Skin epidermis (tissue), 12 donors: ENCODE results near the gene AP4M1.

Experiments
- H3K27ac ChIP-seq, 21 experiments: fragments of 200-600 bp; sonication (generic) in 11 of 21; one replicate each; pipeline ENCODE4 v1.5.0; 2020; ENCODE audit warnings: mild to moderate bottlenecking in 3 of 21, inconsistent platforms in 2 of 21, moderate library complexity in 2 of 21
- H3K4me3 ChIP-seq, 7 experiments: fragments of 200-600 bp; sonication (generic) in 2 of 7; one replicate each; pipeline ENCODE4 v1.5.0; 2020; ENCODE audit warnings: inconsistent platforms in 2 of 7, mild to moderate bottlenecking in 2 of 7, moderate library complexity in 1 of 7

AP4M1 gene

GRCh38 chr7:100102950-100103840 is 1.8 kb downstream of the AP4M1 start:
- peak overlapping the region in 4 of 21 experiments; percentile 93 to 96 (median 94) for H3K27ac ChIP-seq
- no peak overlapping the region for H3K4me3 ChIP-seq

GRCh38 chr7:100105534-100105933 is 4.1 kb downstream of the AP4M1 start:
- H3K4me3 ChIP-seq = no peak overlapping the region

GRCh38 chr7:100106633-100107032 is 5.2 kb downstream of the AP4M1 start:
- Histone ChIP-seq H3K27ac (no peak overlapping the region), H3K4me3 (no peak overlapping the region)

More at GRCh38 chr7:100105534-100105933, 4.1 kb downstream of the AP4M1 start:
- no peak overlapping the region for H3K27ac ChIP-seq

- H3K4me3 ChIP-seq = no peak overlapping the region
- no peak overlapping the region for H3K27ac ChIP-seq
Measured at GRCh38 chr7:100107125-100107737, 5.8 kb downstream of the AP4M1 start.

- H3K27ac ChIP-seq = no peak overlapping the region
- no peak overlapping the region for H3K4me3 ChIP-seq
Measured at GRCh38 chr7:100107890-100108289, 6.4 kb downstream of the AP4M1 start.

GRCh38 chr7:100109521-100110163 is 8.2 kb downstream of the AP4M1 start:
- Histone ChIP-seq H3K4me3 (no peak overlapping the region), H3K27ac (no peak overlapping the region)

GRCh38 chr7:100111156-100111555 is 9.7 kb downstream of the AP4M1 start:
- H3K27ac ChIP-seq = no peak overlapping the region
- H3K4me3 ChIP-seq = no peak overlapping the region

GRCh38 chr7:100111914-100112313 is 10.5 kb downstream of the AP4M1 start:
- no peak overlapping the region for H3K27ac ChIP-seq
- H3K4me3 ChIP-seq = no peak overlapping the region

GRCh38 chr7:100115026-100115425 is 13.6 kb downstream of the AP4M1 start:
- Histone ChIP-seq H3K4me3 (no peak overlapping the region), H3K27ac (no peak overlapping the region)

GRCh38 chr7:100118388-100119071 is 17.1 kb downstream of the AP4M1 start:
- H3K27ac ChIP-seq = peak overlapping the region in 20 of 21 experiments; percentile 81 to 99 (median 95)
- H3K4me3 ChIP-seq = peak overlapping the region; percentile 56 to 85 (median 81)

GRCh38 chr7:100119072-100119969 is 17.9 kb downstream of the AP4M1 start, which contains the start of the genes CNPY4 and TAF6:
Gene CNPY4, plus strand, starts transcription at chr7:100119634. Its CDS starts 111 bp downstream, at chr7:100119745.
Gene TAF6, minus strand, starts transcription at chr7:100119358. Its CDS starts 5,149 bp downstream, at chr7:100114209.
- Histone ChIP-seq H3K27ac (peak within 1 kb of the TSS; percentile 81 to 99 (median 95)), H3K4me3 (peak within 1 kb of the TSS; percentile 56 to 85 (median 81))

GRCh38 chr7:100119970-100120732 is 18.7 kb downstream of the AP4M1 start:
- peak overlapping the region; percentile 81 to 99 (median 95) for H3K27ac ChIP-seq
- H3K4me3 ChIP-seq = peak overlapping the region; percentile 56 to 85 (median 81)

- peak overlapping the region in 17 of 21 experiments; percentile 81 to 99 (median 95) for H3K27ac ChIP-seq
- peak overlapping the region in 2 of 7 experiments; percentile 81 for H3K4me3 ChIP-seq
Measured at GRCh38 chr7:100120733-100121036, 19.2 kb downstream of the AP4M1 start.

- peak overlapping the region in 6 of 21 experiments; percentile 17 to 58 (median 45) for H3K27ac ChIP-seq
Measured at GRCh38 chr7:100122067-100122466, 20.6 kb downstream of the AP4M1 start.

GRCh38 chr7:100122568-100122967 is 21.1 kb downstream of the AP4M1 start:
- peak overlapping the region in 6 of 21 experiments; percentile 17 to 58 (median 45) for H3K27ac ChIP-seq
- H3K4me3 ChIP-seq = no peak overlapping the region

More at GRCh38 chr7:100122067-100122466, 20.6 kb downstream of the AP4M1 start:
- H3K4me3 ChIP-seq = no peak overlapping the region

GRCh38 chr7:100124301-100125230 is 23.1 kb downstream of the AP4M1 start:
- Histone ChIP-seq H3K27ac (peak overlapping the region in 6 of 21 experiments; percentile 2 to 37 (median 15)), H3K4me3 (no peak overlapping the region)
